Erythroblast (primary cell): ENCODE results near the gene FBXO11.

Experiments
- DNase-seq, 2 experiments: peaks; one replicate each; lab custom pipeline; 2025; lab: John Stamatoyannopoulos, UW
- GATA1 ChIP-seq: IDR thresholded peaks from 2 replicates; pipeline ENCODE4 v1.6.1; 2011; ENCODE audit warnings: low read depth, mild to moderate bottlenecking, control low read depth, low read length, moderate library complexity
- POLR2A ChIP-seq: IDR thresholded peaks from 2 replicates; pipeline ENCODE4 v1.6.1; 2011; ENCODE audit warnings: mild to moderate bottlenecking, low read length

The FBXO11 gene

GRCh38 chr2:47803770-47804169, 102.5 kb downstream of the FBXO11 start:
- TF ChIP-seq GATA1 = no peak
- TF ChIP-seq POLR2A = no peak
- no peak for DNase-seq

- DNase-seq = peak; percentile 36
- TF ChIP-seq GATA1 = no peak
- TF ChIP-seq POLR2A = no peak
These were observed 102.9 kb downstream of the FBXO11 start for GRCh38 chr2:47803363-47803762.

- DNase-seq = no peak
- TF ChIP-seq POLR2A (no peak), GATA1 (no peak)
These were observed 105.2 kb downstream of the FBXO11 start for GRCh38 chr2:47801118-47801517.

GRCh38 chr2:47799031-47799609, 107.2 kb downstream of the FBXO11 start:
- no peak for DNase-seq
- TF ChIP-seq GATA1 = no peak
- no peak for TF ChIP-seq POLR2A

GRCh38 chr2:47798631-47799030, 107.7 kb downstream of the FBXO11 start:
- DNase-seq = no peak
- no peak for TF ChIP-seq GATA1
- no peak for TF ChIP-seq POLR2A

GRCh38 chr2:47796090-47796697, 110.1 kb downstream of the FBXO11 start:
- DNase-seq = no peak
- TF ChIP-seq GATA1 (no peak), POLR2A (no peak)

GRCh38 chr2:47785986-47786385, 120.3 kb downstream of the FBXO11 start:
- TF ChIP-seq GATA1 (no peak), POLR2A (no peak)
- DNase-seq = peak in 1 of 2 experiments; percentile 7

- peak; percentile 49 to 54 for DNase-seq
- TF ChIP-seq POLR2A = no peak
These were observed 121.9 kb downstream of the FBXO11 start for GRCh38 chr2:47784352-47784851.

- TF ChIP-seq GATA1 (no peak), POLR2A (no peak)
- peak; percentile 83 to 84 for DNase-seq
These were observed 122.6 kb downstream of the FBXO11 start for GRCh38 chr2:47783486-47784351.

GRCh38 chr2:47782671-47783485, 123.4 kb downstream of the FBXO11 start, which contains the start of gene MSH6:
TSS of gene MSH6 (plus strand) at chr2:47783145. CDS start at chr2:47783234, 89 bp downstream.
- peak; percentile 94 to 96 for DNase-seq
- TF ChIP-seq POLR2A = peak; percentile 88
- no peak for TF ChIP-seq GATA1

- no peak for DNase-seq
- no peak for TF ChIP-seq POLR2A
- no peak for TF ChIP-seq GATA1
These were observed 124.0 kb downstream of the FBXO11 start for GRCh38 chr2:47782381-47782670.

- no peak for TF ChIP-seq POLR2A
- TF ChIP-seq GATA1 = no peak
- no peak for DNase-seq
These were observed 126.9 kb downstream of the FBXO11 start for GRCh38 chr2:47779426-47779790.

GRCh38 chr2:47778698-47779425, 127.4 kb downstream of the FBXO11 start:
- TF ChIP-seq POLR2A (no peak), GATA1 (no peak)
- no peak for DNase-seq
